ENCODE measurements around the gene NSMF. TPM values are rescaled to one million over a fixed set of nuclear protein-coding genes. Genes with fewer than 3 reads are reported as not detected.

The NSMF gene
- total and polyA plus RNA-seq, 2 of the 4 experiments (the other 2 are of a cell fraction) = 7.7 to 40.9 TPM

DNA sequence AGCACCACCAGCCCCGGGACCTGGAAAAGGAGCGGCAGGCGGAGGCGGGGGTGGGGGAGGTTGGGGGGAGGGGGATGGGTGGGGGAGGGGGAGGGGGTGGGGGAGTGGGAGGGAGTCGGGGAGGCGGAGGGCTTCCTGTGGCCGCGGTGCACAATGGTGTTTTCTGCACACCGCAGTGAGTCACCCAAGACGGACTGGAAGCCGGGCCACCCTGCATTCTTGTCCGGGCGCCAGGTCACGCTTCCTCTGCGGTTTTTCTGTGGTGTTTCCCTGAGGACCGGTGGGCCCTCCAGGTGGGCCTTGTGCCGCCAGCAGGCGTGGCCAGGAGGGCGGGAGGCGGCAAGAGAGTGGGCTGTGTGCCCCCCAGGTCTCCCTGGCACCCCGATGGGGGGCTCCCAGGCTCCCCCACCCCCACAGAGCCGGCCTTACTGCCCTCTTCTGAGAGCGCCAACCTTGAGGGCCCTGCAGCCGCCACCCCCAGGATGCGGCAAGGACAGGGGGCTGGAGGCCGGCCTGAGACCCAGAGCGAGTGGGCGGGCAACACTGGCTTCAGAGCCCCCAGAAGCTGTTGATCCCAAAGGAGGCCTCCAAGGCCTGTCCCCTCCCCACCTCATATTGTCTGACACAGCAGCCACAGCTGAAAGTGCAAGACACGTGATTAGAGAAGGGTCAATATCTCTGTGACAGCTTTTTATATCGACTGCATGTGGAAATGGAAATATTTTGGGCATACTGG, 47.3 kb downstream of the NSMF start:
- H3K4me1 ChIP-seq (ENCODE audit: control insufficient read depth, insufficient read depth, low read length) = peaks cover 26% of the 10 kb centered on the region
- peak overlapping the region; percentile 40 for H2AFZ ChIP-seq (replicated peaks; ENCODE audit: low read length, poor library complexity)
- BruUV-seq (replicated peaks) = no TSS peak
- peak; percentile 94 for DNase-seq
- H4K20me1 ChIP-seq (ENCODE audit: insufficient read depth, low read length) = no peaks in the 10 kb centered on the region
- 0 out of 2 replicates have a peak overlapping the region, but pooled peaks have one; percentile 31 for H3K4me2 ChIP-seq (ENCODE audit: low read depth, low read length)
- peak overlapping the region; percentile 88 for H2BK120ac ChIP-seq (ENCODE audit: low read depth, low read length)
- H3K56ac ChIP-seq (ENCODE audit: extremely low read depth, insufficient read depth, low read length) = no peak overlapping the region
- no peak overlapping the region for H3K9ac ChIP-seq (ENCODE audit: low read depth, low read length)
- POLR2A ChIA-PET (ENCODE audit: unreplicated experiment) = no interaction called here
- peak; percentile 99 for TF ChIP-seq BHLHE40 (IDR thresholded peaks at IDR 0.05; ENCODE audit: low read depth, low read length)
- no peak for TF ChIP-seq CEBPB (IDR thresholded peaks at IDR 0.05; ENCODE audit: low read depth, low read length)
- peak; percentile 71; the same call in 1 of the 2 replicates for TF ChIP-seq MAZ (IDR thresholded peaks at IDR 0.05; ENCODE audit: borderline replicate concordance, low read depth, low read length)
- no peak for TF ChIP-seq MXI1 (IDR thresholded peaks at IDR 0.05; ENCODE audit: borderline replicate concordance, low read depth, low read length)
- TF ChIP-seq FOS (IDR thresholded peaks at IDR 0.05; ENCODE audit: low read depth, low read length) = peak; percentile 80
- TF ChIP-seq NFE2L2 (IDR thresholded peaks at IDR 0.05; ENCODE audit: low read depth, low read length) = no peak
- peak; percentile 52 for TF ChIP-seq RCOR1 (IDR thresholded peaks at IDR 0.05; ENCODE audit: insufficient replicate concordance, low read length)
- no peak for TF ChIP-seq CHD1 (IDR thresholded peaks at IDR 0.05; ENCODE audit: low read depth, low read length)
- no peak for TF ChIP-seq SMC3 (IDR thresholded peaks at IDR 0.05; ENCODE audit: low read depth, low read length)
- no peak for TF ChIP-seq POLR2A (IDR thresholded peaks at IDR 0.05; ENCODE audit: low read depth, low read length)
- TF ChIP-seq, protein P1, sequence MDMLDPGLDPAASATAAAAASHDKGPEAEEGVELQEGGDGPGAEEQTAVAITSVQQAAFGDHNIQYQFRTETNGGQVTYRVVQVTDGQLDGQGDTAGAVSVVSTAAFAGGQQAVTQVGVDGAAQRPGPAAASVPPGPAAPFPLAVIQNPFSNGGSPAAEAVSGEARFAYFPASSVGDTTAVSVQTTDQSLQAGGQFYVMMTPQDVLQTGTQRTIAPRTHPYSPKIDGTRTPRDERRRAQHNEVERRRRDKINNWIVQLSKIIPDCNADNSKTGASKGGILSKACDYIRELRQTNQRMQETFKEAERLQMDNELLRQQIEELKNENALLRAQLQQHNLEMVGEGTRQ (IDR thresholded peaks at IDR 0.05; ENCODE audit: low read depth, low read length) = peak; percentile 56
- no peak for TF ChIP-seq RFX5 (IDR thresholded peaks at IDR 0.05; ENCODE audit: low read depth, low read length)
- 28 to 100% methylated on average over 1 to 5 of the region's 30 CpGs for whole genome bisulfite sequencing, 2 experiments (ENCODE audit: extremely low coverage in 2 of 2, insufficient read length in 1 of 2)
- H3K79me1 ChIP-seq (ENCODE audit: low read depth in 1 of 2, low read length in 2 of 2) = peaks cover 15 to 46% of the 10 kb centered on the region in 2 experiments; a peak in 3 of 4 replicates
- H3K9me1 ChIP-seq (ENCODE audit: insufficient read depth, low read length) = peaks cover 12% of the 10 kb centered on the region
- H4K8ac ChIP-seq (ENCODE audit: low read depth in 2 of 2, low read length in 2 of 2) = peak overlapping the region; percentile 47 to 75
- no peaks in the 10 kb centered on the region for H3K9me3 ChIP-seq (ENCODE audit: control insufficient read depth, insufficient read depth, low read length)
- no peak overlapping the region for H3K23ac ChIP-seq (ENCODE audit: low read depth, low read length)
- ATAC-seq (ENCODE audit: low read depth) = peak; percentile 63
- in situ Hi-C loops (cut with MboI; ENCODE audit: low sequenced_read_pairs) (no loop called here), dilution Hi-C loops (cut with HindIII; ENCODE audit: low sequenced_read_pairs, unreplicated experiment) (no loop called here), intact Hi-C loops (cut with micrococcal nuclease) (no loop called here)
- H3K4me3 ChIP-seq (ENCODE audit: insufficient read depth, low read depth, low read length) = no peak overlapping the region
- H3K14ac ChIP-seq (replicated peaks; ENCODE audit: low read depth, low read length) = peak overlapping the region; percentile 50; the same call in 1 of the 2 replicates
- H4K91ac ChIP-seq (ENCODE audit: insufficient read depth, low read depth, low read length) = peak overlapping the region; percentile 88
- H3K27ac ChIP-seq (ENCODE audit: insufficient read depth, low read length) = peak overlapping the region; percentile 66
- peak overlapping the region; percentile 34 for H4K5ac ChIP-seq (ENCODE audit: low read depth, low read length)
- peak overlapping the region; percentile 49 for H2BK5ac ChIP-seq (ENCODE audit: low read depth, low read length, poor library complexity, severe bottlenecking)
- peak overlapping the region; percentile 88 for H2AK5ac ChIP-seq (ENCODE audit: low read depth, low read length)
- no peaks in the 10 kb centered on the region for H3K36me3 ChIP-seq (ENCODE audit: control insufficient read depth, insufficient read depth, low read length)
- H3K27me3 ChIP-seq (ENCODE audit: control insufficient read depth, insufficient read depth, low read length) = no peaks in the 10 kb centered on the region
- peak overlapping the region; percentile 82 for H2BK20ac ChIP-seq (ENCODE audit: low read depth, low read length)
- peak overlapping the region; percentile 28; the same call in 1 of the 2 replicates for H3K18ac ChIP-seq (ENCODE audit: low read depth, low read length)
- H3K4ac ChIP-seq (ENCODE audit: low read depth, low read length) = peak overlapping the region; percentile 90
- CTCF ChIA-PET = interaction anchor here (2.6 kb wide), 1 partner anchor 11 kb away, joined by 9 read pairs; the partner anchor contains the start of genes EXD3 and NOXA1
- H2BK15ac ChIP-seq (ENCODE audit: low read depth, low read length) = peak overlapping the region; percentile 99; the same call in 2 of the 3 replicates
- H2AK9ac ChIP-seq (replicated peaks; ENCODE audit: low read depth, low read length, poor library complexity) = peak overlapping the region; percentile 77

Measured in IMR-90 (cell line).